Progenitor cell of endocrine pancreas (in vitro differentiated cells): ENCODE results near the gene IGLL1. TPM values are rescaled to one million over a fixed set of nuclear protein-coding genes. Genes with fewer than 3 reads are reported as not detected.

Experiments
- DNase-seq: peaks from one replicate; pipeline ENCODE4 v3.0.0; 2021; ENCODE audit warnings: low spot score; ENCODE audit not compliant: unreplicated experiment
- H3K27ac Mint-ChIP-seq: 2 replicates; pipeline ENCODE4 v1.8.0; 2021; ENCODE audit warnings: mild to moderate bottlenecking, moderate library complexity, mixed read lengths
- H3K27me3 Mint-ChIP-seq: 2 replicates; pipeline ENCODE4 v1.8.0; 2021; ENCODE audit warnings: mixed read lengths
- H3K36me3 Mint-ChIP-seq: 2 replicates; pipeline ENCODE4 v1.8.0; 2022; ENCODE audit warnings: mixed read lengths; ENCODE audit not compliant: insufficient read depth
- H3K4me1 Mint-ChIP-seq: 2 replicates; pipeline ENCODE4 v1.8.0; 2021; ENCODE audit warnings: low read depth, mixed read lengths
- H3K4me3 Mint-ChIP-seq: 2 replicates; pipeline ENCODE4 v1.8.0; 2021; ENCODE audit warnings: low read depth, mild to moderate bottlenecking, moderate library complexity, mixed read lengths
- H3K9me3 Mint-ChIP-seq: 2 replicates; pipeline ENCODE4 v1.8.0; 2021; ENCODE audit warnings: low read depth, mixed read lengths
- CTCF ChIP-seq: fragments of 200-600 bp; sonication (generic); IDR thresholded peaks from one replicate; pipeline ENCODE4 v1.5.0; 2021; ENCODE audit warnings: antibody characterized with exemption, mild to moderate bottlenecking; ENCODE audit not compliant: unreplicated experiment
- total RNA-seq: library from RNA; stranded (reverse); gene quantifications from 2 replicates; pipeline ENCODE4 v1.2.1, GENCODE V29; 2021

Gene IGLL1
- total RNA-seq, 1 donor from 2014 or later, result not detected

- no peak overlapping the region for H3K27ac Mint-ChIP-seq
These were observed 628 bp upstream of the IGLL1 start for GRCh38 chr22:23580576-23581259.

GRCh38 chr22:23579280-23579679, 810 bp downstream of the IGLL1 start:
- no peaks in the 10 kb centered on the region for H3K36me3 Mint-ChIP-seq

More at GRCh38 chr22:23580576-23581259, 628 bp upstream of the IGLL1 start:
- H3K36me3 Mint-ChIP-seq, result no peaks in the 10 kb centered on the region
- H3K4me3 Mint-ChIP-seq, result no peak overlapping the region
- H3K27me3 Mint-ChIP-seq, result peaks cover 7% of the 10 kb centered on the region
- no peaks in the 10 kb centered on the region for H3K9me3 Mint-ChIP-seq
- no peak for TF ChIP-seq CTCF
- DNase-seq, result no peak
- no peaks in the 10 kb centered on the region for H3K4me1 Mint-ChIP-seq

GRCh38 chr22:23578306-23578705, 1.8 kb downstream of the IGLL1 start:
- Mint-ChIP-seq H3K27me3 (peaks cover 8% of the 10 kb centered on the region), H3K36me3 (no peaks in the 10 kb centered on the region), H3K4me3 (no peak overlapping the region), H3K4me1 (no peaks in the 10 kb centered on the region), H3K27ac (no peak overlapping the region), H3K9me3 (no peaks in the 10 kb centered on the region)
- TF ChIP-seq CTCF, result no peak
- DNase-seq, result no peak

More at GRCh38 chr22:23579280-23579679, 810 bp downstream of the IGLL1 start:
- Mint-ChIP-seq H3K27me3 (peaks cover 8% of the 10 kb centered on the region), H3K9me3 (no peaks in the 10 kb centered on the region), H3K4me1 (no peaks in the 10 kb centered on the region), H3K4me3 (no peak overlapping the region), H3K27ac (no peak overlapping the region)
- TF ChIP-seq CTCF, result no peak
- no peak for DNase-seq

GRCh38 chr22:23576681-23577080, 3.4 kb downstream of the IGLL1 start:
- H3K4me1 Mint-ChIP-seq, result no peaks in the 10 kb centered on the region
- no peak overlapping the region for H3K4me3 Mint-ChIP-seq
- H3K9me3 Mint-ChIP-seq, result peaks cover 3% of the 10 kb centered on the region
- peaks cover 1% of the 10 kb centered on the region for H3K36me3 Mint-ChIP-seq
- peaks cover 8% of the 10 kb centered on the region for H3K27me3 Mint-ChIP-seq
- no peak for TF ChIP-seq CTCF
- H3K27ac Mint-ChIP-seq, result no peak overlapping the region
- DNase-seq, result no peak

GRCh38 chr22:23575601-23576000, 4.5 kb downstream of the IGLL1 start:
- H3K27ac Mint-ChIP-seq, result no peak overlapping the region
- peaks cover 8% of the 10 kb centered on the region for H3K27me3 Mint-ChIP-seq
- H3K4me1 Mint-ChIP-seq, result no peaks in the 10 kb centered on the region
- no peak for DNase-seq
- H3K36me3 Mint-ChIP-seq, result peaks cover 1% of the 10 kb centered on the region
- TF ChIP-seq CTCF, result no peak
- H3K9me3 Mint-ChIP-seq, result peaks cover 3% of the 10 kb centered on the region
- no peak overlapping the region for H3K4me3 Mint-ChIP-seq
